SK-N-SH (cell line): ENCODE results near the gene MRM1.

Experiments
- CTCF ChIP-seq: fragments of 200-600 bp; sonication (generic); IDR thresholded peaks from 2 replicates; pipeline ENCODE4 v1.6.1; 2017; ENCODE audit warnings: antibody characterized with exemption, mild to moderate bottlenecking, moderate library complexity
- FOSL2 ChIP-seq: IDR thresholded peaks from 2 replicates; pipeline ENCODE4 v1.4.0; 2012; ENCODE audit warnings: low read depth, mild to moderate bottlenecking, moderate library complexity, borderline replicate concordance
- JUND ChIP-seq: IDR thresholded peaks from 2 replicates; pipeline ENCODE4 v1.4.0; 2012
- NFIC ChIP-seq: IDR thresholded peaks from 2 replicates; pipeline ENCODE4 v1.4.0; 2012; ENCODE audit warnings: borderline replicate concordance
- NRF1 ChIP-seq: IDR thresholded peaks from 2 replicates; pipeline ENCODE4 v1.6.1; 2012; ENCODE audit warnings: low read depth, mild to moderate bottlenecking, low read length
- POLR2AphosphoS5 ChIP-seq: IDR thresholded peaks from 2 replicates; pipeline ENCODE4 v1.6.1; 2012; ENCODE audit warnings: low read depth, low read length
- RAD21 ChIP-seq: IDR thresholded peaks from 2 replicates; pipeline ENCODE4 v1.6.1; 2012; ENCODE audit warnings: mild to moderate bottlenecking, low read length
- RXRA ChIP-seq: IDR thresholded peaks from 2 replicates; pipeline ENCODE4 v1.4.0; 2012; ENCODE audit warnings: low read depth, mild to moderate bottlenecking, borderline replicate concordance
- SIN3A ChIP-seq: IDR thresholded peaks from 2 replicates; pipeline ENCODE4 v1.6.1; 2012; ENCODE audit warnings: low read depth, mild to moderate bottlenecking, low read length, moderate library complexity, borderline replicate concordance
- TAF1 ChIP-seq: IDR thresholded peaks from 2 replicates; pipeline ENCODE4 v1.6.1; 2012; ENCODE audit warnings: low read depth, mild to moderate bottlenecking, low read length, moderate library complexity, borderline replicate concordance
- USF2 ChIP-seq: fragments of 150-350 bp; IDR thresholded peaks from 2 replicates; pipeline ENCODE4 v1.6.1; 2017; ENCODE audit warnings: antibody characterized with exemption, low read length, low read depth, borderline replicate concordance
- TF ChIP-seq, protein P1 (sequence below): IDR thresholded peaks from 2 replicates; pipeline ENCODE4 v1.4.0; 2012; ENCODE audit warnings: low read depth, borderline replicate concordance
- TF ChIP-seq, protein P2 (sequence below): IDR thresholded peaks from 2 replicates; pipeline ENCODE4 v1.4.0; 2012; ENCODE audit warnings: low read depth

GRCh38 chr17:36628576-36628975 is 27.2 kb downstream of the MRM1 start:
- TF ChIP-seq CTCF, result no peak
- TF ChIP-seq, protein P1, sequence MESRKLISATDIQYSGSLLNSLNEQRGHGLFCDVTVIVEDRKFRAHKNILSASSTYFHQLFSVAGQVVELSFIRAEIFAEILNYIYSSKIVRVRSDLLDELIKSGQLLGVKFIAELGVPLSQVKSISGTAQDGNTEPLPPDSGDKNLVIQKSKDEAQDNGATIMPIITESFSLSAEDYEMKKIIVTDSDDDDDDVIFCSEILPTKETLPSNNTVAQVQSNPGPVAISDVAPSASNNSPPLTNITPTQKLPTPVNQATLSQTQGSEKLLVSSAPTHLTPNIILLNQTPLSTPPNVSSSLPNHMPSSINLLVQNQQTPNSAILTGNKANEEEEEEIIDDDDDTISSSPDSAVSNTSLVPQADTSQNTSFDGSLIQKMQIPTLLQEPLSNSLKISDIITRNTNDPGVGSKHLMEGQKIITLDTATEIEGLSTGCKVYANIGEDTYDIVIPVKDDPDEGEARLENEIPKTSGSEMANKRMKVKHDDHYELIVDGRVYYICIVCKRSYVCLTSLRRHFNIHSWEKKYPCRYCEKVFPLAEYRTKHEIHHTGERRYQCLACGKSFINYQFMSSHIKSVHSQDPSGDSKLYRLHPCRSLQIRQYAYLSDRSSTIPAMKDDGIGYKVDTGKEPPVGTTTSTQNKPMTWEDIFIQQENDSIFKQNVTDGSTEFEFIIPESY, result no peak
- TF ChIP-seq FOSL2, result no peak
- TF ChIP-seq NFIC, result no peak
- TF ChIP-seq JUND, result no peak
- TF ChIP-seq RAD21, result no peak
- TF ChIP-seq, protein P2, sequence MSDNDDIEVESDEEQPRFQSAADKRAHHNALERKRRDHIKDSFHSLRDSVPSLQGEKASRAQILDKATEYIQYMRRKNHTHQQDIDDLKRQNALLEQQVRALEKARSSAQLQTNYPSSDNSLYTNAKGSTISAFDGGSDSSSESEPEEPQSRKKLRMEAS, result no peak
- no peak for TF ChIP-seq POLR2AphosphoS5
- no peak for TF ChIP-seq NRF1
- no peak for TF ChIP-seq TAF1
- TF ChIP-seq USF2, result no peak
- no peak for TF ChIP-seq RXRA
- TF ChIP-seq SIN3A, result no peak
